Cardiac muscle cell (in vitro differentiated cells and primary cell): ENCODE measurements around the gene P2RX7. TPM values are rescaled to one million over a fixed set of nuclear protein-coding genes. Genes with fewer than 3 reads are reported as not detected.

Experiments used
- DNase-seq, 2 donors: peaks; one replicate each; pipeline versions ENCODE4 v3.0.0 to v3.0.0-alpha.2; 2010 to 2017; ENCODE audit warnings: low read depth in 1 of 2, low spot score in 1 of 2
- H3K27ac ChIP-seq: fragments of 200-600 bp; sonication (generic); 2 replicates; pipeline ENCODE4 v1.5.1; 2016
- H3K27me3 ChIP-seq: fragments of 200-600 bp; sonication (generic); 2 replicates; pipeline ENCODE4 v1.6.0; 2016; ENCODE audit warnings: control low read depth
- H3K36me3 ChIP-seq: fragments of 200-600 bp; sonication (generic); 2 replicates; pipeline ENCODE4 v1.5.1; 2016; ENCODE audit warnings: control low read depth
- H3K4me1 ChIP-seq: fragments of 200-600 bp; sonication (generic); 2 replicates; pipeline ENCODE4 v1.8.1; 2017; ENCODE audit warnings: low read depth, mild to moderate bottlenecking, mixed run types
- H3K4me3 ChIP-seq: fragments of 200-600 bp; sonication (generic); 2 replicates; pipeline ENCODE4 v1.5.1; 2016; ENCODE audit warnings: mild to moderate bottlenecking
- H3K9me3 ChIP-seq: fragments of 200-600 bp; sonication (generic); 2 replicates; pipeline ENCODE4 v1.5.1; 2017; ENCODE audit warnings: low read depth, mild to moderate bottlenecking, control low read depth
- polyA plus RNA-seq: library from polyadenylated mRNA; unstranded; fragments of >200 nt; fragmentation: Nextera tagmentation; extraction: Ambion mirVana; gene quantifications from 2 replicates; pipeline ENCODE4 v1.2.1, GENCODE V29; 2016
- total RNA-seq: library from RNA; depleted of rRNA; stranded (reverse); fragments of >200 nt; gene quantifications from 2 replicates; pipeline ENCODE4 v1.2.3, GENCODE V29; 2016
- TF ChIP-seq, protein P1 (sequence below): IDR thresholded peaks from 2 replicates; pipeline ENCODE4 v1.5.1; 2012; ENCODE audit warnings: low read depth, mild to moderate bottlenecking, low read length

The P2RX7 gene
- total and polyA plus RNA-seq, 2 experiments from 2014 or later: 0.03 to 0.65 TPM

DNA sequence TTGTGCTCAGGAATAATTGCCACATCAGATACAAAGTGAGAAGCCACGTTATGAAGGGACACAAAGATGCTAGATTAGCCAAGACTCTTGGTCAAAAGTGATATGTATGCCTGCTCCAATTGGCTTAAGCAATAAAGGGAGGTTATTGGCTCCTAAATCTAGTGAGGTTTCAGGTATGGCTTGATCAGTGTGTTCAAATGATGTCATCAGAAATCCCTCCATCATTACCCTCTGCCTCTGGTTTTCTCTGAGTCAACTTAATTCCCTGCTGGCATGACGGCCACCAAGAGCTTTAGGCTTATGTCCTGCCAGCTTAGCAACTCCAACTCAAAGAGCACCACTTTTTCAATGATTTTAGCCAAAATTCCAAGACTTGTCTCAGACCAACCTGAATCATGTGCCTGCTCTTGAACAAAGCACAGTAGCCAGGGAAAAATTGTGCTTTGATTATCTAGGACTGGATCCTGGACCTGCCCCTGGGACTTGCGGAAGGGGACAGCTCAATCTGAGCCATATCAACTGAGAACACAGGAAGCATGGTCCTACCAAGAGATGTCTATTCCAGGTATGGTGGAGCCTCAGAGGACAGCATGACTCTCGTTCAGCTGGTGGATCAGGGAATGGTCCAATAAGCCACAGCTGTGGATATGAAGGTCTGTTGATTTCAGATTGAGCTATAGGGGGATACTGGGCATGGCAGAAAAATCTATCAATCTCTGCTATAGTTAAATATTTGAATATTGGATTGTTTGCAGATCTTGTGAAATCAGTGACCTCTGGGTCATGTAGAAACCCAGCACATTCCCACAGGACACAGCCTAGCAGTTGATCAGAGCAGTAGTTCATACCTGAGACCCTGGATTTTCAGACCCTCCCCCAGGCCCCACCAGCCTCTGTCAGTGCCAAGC lies 16.1 kb upstream of the P2RX7 start:
- DNase-seq: no peak
- Histone ChIP-seq H3K4me3 (no peak overlapping the region), H3K36me3 (no peaks in the 10 kb centered on the region), H3K9me3 (no peaks in the 10 kb centered on the region), H3K27me3 (peaks cover 7% of the 10 kb centered on the region), H3K27ac (no peak overlapping the region), H3K4me1 (no peaks in the 10 kb centered on the region)
- TF ChIP-seq, protein P1, sequence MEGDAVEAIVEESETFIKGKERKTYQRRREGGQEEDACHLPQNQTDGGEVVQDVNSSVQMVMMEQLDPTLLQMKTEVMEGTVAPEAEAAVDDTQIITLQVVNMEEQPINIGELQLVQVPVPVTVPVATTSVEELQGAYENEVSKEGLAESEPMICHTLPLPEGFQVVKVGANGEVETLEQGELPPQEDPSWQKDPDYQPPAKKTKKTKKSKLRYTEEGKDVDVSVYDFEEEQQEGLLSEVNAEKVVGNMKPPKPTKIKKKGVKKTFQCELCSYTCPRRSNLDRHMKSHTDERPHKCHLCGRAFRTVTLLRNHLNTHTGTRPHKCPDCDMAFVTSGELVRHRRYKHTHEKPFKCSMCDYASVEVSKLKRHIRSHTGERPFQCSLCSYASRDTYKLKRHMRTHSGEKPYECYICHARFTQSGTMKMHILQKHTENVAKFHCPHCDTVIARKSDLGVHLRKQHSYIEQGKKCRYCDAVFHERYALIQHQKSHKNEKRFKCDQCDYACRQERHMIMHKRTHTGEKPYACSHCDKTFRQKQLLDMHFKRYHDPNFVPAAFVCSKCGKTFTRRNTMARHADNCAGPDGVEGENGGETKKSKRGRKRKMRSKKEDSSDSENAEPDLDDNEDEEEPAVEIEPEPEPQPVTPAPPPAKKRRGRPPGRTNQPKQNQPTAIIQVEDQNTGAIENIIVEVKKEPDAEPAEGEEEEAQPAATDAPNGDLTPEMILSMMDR: no peak

DNA sequence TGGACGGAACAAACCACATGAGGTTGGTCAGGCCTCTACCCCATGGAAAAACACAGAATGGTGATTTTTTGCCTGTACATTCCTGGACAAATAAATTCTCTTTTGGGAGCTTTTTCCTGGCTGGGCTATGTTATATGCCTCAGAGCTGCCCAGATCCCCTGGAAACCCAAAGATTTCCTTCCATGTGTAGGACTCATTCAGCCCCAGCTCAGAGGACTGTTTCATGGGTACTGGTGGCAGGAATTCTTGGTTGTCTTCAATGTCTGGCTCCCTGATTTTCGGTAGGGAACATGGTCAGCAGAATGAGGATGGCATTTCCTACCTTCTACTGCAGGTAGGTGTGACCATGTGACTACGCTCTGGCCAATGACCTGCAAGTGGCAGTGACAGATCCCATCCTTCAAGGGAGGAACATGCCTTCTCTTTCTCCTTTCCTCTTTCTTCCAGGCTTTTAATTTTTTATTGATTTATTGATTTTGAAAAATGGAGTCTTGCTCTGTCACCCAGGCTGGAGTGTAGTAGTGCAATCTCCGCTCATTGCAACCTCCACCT lies 15.4 kb upstream of the P2RX7 start:
- TF ChIP-seq, protein P1: no peak
- no peaks in the 10 kb centered on the region for H3K36me3 ChIP-seq
- DNase-seq: no peak
- H3K9me3 ChIP-seq: no peaks in the 10 kb centered on the region
- no peak overlapping the region for H3K27ac ChIP-seq
- H3K4me1 ChIP-seq: no peaks in the 10 kb centered on the region
- H3K4me3 ChIP-seq: no peak overlapping the region
- peaks cover 7% of the 10 kb centered on the region for H3K27me3 ChIP-seq

DNA sequence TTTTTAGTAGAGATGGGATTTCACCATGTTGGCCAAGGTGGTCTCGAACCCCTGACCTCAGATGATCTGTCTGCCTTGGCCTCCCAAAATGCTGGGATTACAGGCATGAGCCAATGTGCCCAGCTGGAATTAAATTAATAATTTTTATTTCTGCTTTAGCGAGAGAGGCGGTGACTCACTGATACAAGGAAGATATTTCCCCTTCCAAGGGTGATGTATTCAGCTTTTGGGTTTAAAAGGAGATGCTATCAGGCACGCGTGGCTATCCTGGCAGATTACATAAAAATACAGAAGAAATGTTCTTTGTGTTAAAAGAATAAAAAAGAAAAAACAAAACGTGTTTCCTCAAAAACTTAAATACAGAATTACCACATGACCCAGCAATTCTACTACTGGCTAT lies 12.4 kb upstream of the P2RX7 start:
- Histone ChIP-seq H3K27me3 (peaks cover 7% of the 10 kb centered on the region), H3K36me3 (no peaks in the 10 kb centered on the region), H3K4me1 (no peaks in the 10 kb centered on the region), H3K4me3 (no peak overlapping the region), H3K27ac (no peak overlapping the region), H3K9me3 (no peaks in the 10 kb centered on the region)
- TF ChIP-seq, protein P1: no peak
- DNase-seq: peak in 1 of 2 donors; percentile 27

DNA sequence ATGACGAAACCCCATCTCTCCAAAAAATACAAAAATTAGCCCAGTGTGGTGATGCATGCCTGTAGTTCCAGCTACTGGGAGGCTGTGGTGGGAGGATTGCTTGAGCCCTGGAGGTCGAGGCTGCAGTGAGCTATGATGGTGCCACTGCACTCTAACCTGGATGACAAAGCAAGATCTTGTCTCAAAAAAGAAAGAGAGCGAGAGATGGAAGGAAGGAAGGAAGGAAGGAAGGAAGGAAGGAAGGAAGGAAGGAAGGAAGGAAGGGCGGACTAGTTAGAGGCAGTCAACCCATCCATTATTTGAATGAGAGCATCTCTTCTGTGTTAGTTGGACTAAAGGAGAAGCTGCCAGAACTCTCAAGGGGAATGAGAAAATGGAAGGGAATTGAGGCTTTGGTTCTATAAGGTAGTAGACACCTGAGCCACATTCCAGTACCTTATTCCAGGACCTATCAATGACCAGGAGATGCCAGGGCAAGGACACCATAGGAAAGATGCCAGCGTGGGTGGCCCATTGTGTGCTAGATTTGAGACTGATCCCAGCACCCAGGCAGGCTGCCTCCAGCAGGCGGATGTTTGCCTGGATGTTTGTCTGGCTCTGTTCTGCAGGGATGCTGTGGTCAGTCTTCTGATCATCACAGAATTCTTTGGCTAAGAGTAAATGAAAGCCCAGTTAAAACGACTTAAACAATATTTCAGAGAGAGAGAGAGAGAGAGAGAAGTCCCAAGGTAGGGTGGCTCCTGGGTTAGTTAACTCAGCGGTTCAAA lies 11.5 kb upstream of the P2RX7 start:
- peaks cover 7% of the 10 kb centered on the region for H3K27me3 ChIP-seq
- TF ChIP-seq, protein P1: no peak

DNA sequence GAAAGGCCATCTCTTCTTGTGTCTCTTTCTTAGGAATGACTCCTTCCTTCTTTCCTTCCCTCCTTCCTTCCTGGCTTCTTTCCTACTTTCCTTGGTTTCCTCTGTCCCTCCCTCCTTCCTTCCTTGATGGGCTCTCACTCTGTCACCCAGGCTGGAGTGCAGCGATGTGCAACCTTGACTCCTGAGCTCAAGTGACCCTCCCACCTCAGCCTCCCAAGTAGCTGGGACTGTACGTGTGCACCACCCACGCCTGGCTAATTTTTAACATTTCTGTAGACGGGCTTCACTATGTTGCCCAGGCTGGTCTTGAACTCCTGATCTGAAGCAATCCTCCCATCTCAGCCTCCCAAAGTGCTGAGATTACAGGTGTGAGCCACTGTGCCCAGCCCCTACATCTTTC lies 10.9 kb upstream of the P2RX7 start:
- no peak overlapping the region for H3K4me3 ChIP-seq
- no peaks in the 10 kb centered on the region for H3K36me3 ChIP-seq

More for the DNA sequence above, 11.5 kb upstream of the P2RX7 start:
- Histone ChIP-seq H3K4me1 (no peaks in the 10 kb centered on the region), H3K27ac (no peak overlapping the region), H3K9me3 (no peaks in the 10 kb centered on the region), H3K36me3 (no peaks in the 10 kb centered on the region), H3K4me3 (no peak overlapping the region)
- no peak for DNase-seq

More for the DNA sequence above, 10.9 kb upstream of the P2RX7 start:
- no peaks in the 10 kb centered on the region for H3K9me3 ChIP-seq
- no peaks in the 10 kb centered on the region for H3K4me1 ChIP-seq
- peaks cover 7% of the 10 kb centered on the region for H3K27me3 ChIP-seq
- TF ChIP-seq, protein P1: no peak
- H3K27ac ChIP-seq: no peak overlapping the region
- DNase-seq: no peak
